GM18526 (cell line): Measurements from ENCODE around the gene NT5DC1.

Experiments
- POLR2A ChIP-seq: IDR thresholded peaks from 3 replicates; pipeline ENCODE4 v1.6.1; 2011; ENCODE audit not compliant: insufficient read length; ENCODE audit errors: extremely low read depth

The NT5DC1 gene

GRCh38 chr6:116192786-116193185 is 92.1 kb downstream of the NT5DC1 start:
- TF ChIP-seq POLR2A = no peak

GRCh38 chr6:116196841-116197240 is 96.2 kb downstream of the NT5DC1 start:
- TF ChIP-seq POLR2A = no peak

GRCh38 chr6:116200619-116201249 is 100.1 kb downstream of the NT5DC1 start:
- TF ChIP-seq POLR2A = no peak

GRCh38 chr6:116201538-116201937 is 100.9 kb downstream of the NT5DC1 start:
- no peak for TF ChIP-seq POLR2A

GRCh38 chr6:116205281-116205680 is 104.6 kb downstream of the NT5DC1 start:
- no peak for TF ChIP-seq POLR2A

GRCh38 chr6:116206231-116206903 is 105.7 kb downstream of the NT5DC1 start:
- TF ChIP-seq POLR2A = no peak

- TF ChIP-seq POLR2A = no peak
Measured at GRCh38 chr6:116208056-116208785, 107.6 kb downstream of the NT5DC1 start.

GRCh38 chr6:116210316-116210715 is 109.7 kb downstream of the NT5DC1 start:
- no peak for TF ChIP-seq POLR2A

GRCh38 chr6:116210750-116211425 is 110.2 kb downstream of the NT5DC1 start:
- no peak for TF ChIP-seq POLR2A

- no peak for TF ChIP-seq POLR2A
Measured at GRCh38 chr6:116214681-116215080, 114.0 kb downstream of the NT5DC1 start.

GRCh38 chr6:116215414-116215813 is 114.8 kb downstream of the NT5DC1 start:
- no peak for TF ChIP-seq POLR2A

GRCh38 chr6:116217069-116217468 is 116.4 kb downstream of the NT5DC1 start:
- no peak for TF ChIP-seq POLR2A

- no peak for TF ChIP-seq POLR2A
Measured at GRCh38 chr6:116218172-116218633, 117.5 kb downstream of the NT5DC1 start.

GRCh38 chr6:116218866-116219265 is 118.2 kb downstream of the NT5DC1 start:
- no peak for TF ChIP-seq POLR2A

- no peak for TF ChIP-seq POLR2A
Measured at GRCh38 chr6:116221067-116221466, 120.4 kb downstream of the NT5DC1 start.
